Activated naive CD4-positive, alpha-beta T cell treated with anti-CD3 and anti-CD28 coated beads, Interleukin-2, amount 10 ng/mL, durations not matched to agents 7 days and 5 days (primary cell): ENCODE measurements around the gene NPY.

Source experiments
- CTCF ChIA-PET: fragments of 350-600 bp; sonication (Branson Sonifier 250); formaldehyde crosslinking; loops from one replicate; lab custom pipeline; 2021; ENCODE audit warnings: antibody characterized with exemption; lab: Charles Lee
- DNase-seq: peaks from one replicate; pipeline ENCODE4 v3.0.0-alpha.2; 2020
- H3K27ac Mint-ChIP-seq: one replicate; pipeline ENCODE4 v1.8.0; 2021; ENCODE audit warnings: mild to moderate bottlenecking, moderate library complexity, mixed read lengths
- H3K27me3 Mint-ChIP-seq: one replicate; pipeline ENCODE4 v1.8.0; 2021; ENCODE audit warnings: mild to moderate bottlenecking, mixed read lengths
- H3K36me3 Mint-ChIP-seq: one replicate; pipeline ENCODE4 v1.8.0; 2021; ENCODE audit warnings: mixed read lengths
- H3K4me1 Mint-ChIP-seq: one replicate; pipeline ENCODE4 v1.8.0; 2021; ENCODE audit warnings: mixed read lengths
- H3K4me3 Mint-ChIP-seq: one replicate; pipeline ENCODE4 v1.8.0; 2021; ENCODE audit warnings: mild to moderate bottlenecking, moderate library complexity, mixed read lengths
- H3K9me3 Mint-ChIP-seq: one replicate; pipeline ENCODE4 v1.8.0; 2021; ENCODE audit warnings: mixed read lengths

Gene NPY

DNA sequence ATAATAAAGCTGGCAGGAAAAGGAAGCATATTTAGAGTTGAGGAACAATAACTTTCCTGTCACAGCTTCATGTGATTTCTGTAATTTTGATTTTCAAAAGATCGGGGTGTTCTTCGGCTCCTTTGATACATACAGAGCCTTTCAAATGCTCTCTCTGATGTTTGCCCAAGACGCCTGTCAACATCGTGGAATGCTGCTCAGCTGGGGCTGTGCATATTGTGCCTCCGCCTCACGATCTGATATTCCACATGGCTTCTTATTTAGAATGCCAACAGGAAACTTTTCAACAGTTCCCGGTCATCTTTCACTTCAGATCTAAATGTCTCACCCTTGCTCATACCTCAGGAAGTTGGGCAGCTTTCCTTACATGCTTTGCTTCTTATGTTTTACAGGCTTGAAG, 7.3 kb downstream of the NPY start:
- peaks cover 6% of the 10 kb centered on the region for H3K4me1 Mint-ChIP-seq
- H3K27me3 Mint-ChIP-seq = peaks cover 21% of the 10 kb centered on the region
- no peak overlapping the region for H3K4me3 Mint-ChIP-seq
- no peak for DNase-seq
- H3K9me3 Mint-ChIP-seq = no peaks in the 10 kb centered on the region
- H3K36me3 Mint-ChIP-seq = no peaks in the 10 kb centered on the region
- no peak overlapping the region for H3K27ac Mint-ChIP-seq
- CTCF ChIA-PET = no interaction called here

DNA sequence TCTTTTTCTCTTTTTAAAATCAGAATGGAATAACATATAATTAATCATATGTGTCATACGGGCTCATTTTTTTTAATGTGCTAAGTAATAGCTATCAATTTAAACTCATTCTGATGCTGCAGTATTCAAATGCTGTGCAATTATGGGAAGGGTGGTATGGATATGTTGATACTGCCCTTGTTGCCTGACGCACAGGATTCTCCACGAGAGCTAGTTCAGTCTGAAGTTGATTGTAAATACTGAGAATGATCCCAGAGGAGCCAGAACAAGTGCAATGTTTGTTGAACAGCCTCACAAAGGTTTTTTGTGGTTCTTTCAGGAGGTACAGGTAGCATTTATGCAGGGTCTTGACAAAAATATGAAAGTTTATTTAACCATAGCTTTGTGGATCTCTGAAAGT, 13.4 kb downstream of the NPY start:
- Mint-ChIP-seq H3K27ac (no peak overlapping the region), H3K36me3 (no peaks in the 10 kb centered on the region), H3K4me3 (no peak overlapping the region), H3K4me1 (no peaks in the 10 kb centered on the region), H3K27me3 (peaks cover 8% of the 10 kb centered on the region), H3K9me3 (no peaks in the 10 kb centered on the region)
- CTCF ChIA-PET = interaction anchor here (0.6 kb wide), 1 partner anchor 118 kb away, joined by 3 read pairs; no protein-coding TSS in a partner anchor
- no peak for DNase-seq

DNA sequence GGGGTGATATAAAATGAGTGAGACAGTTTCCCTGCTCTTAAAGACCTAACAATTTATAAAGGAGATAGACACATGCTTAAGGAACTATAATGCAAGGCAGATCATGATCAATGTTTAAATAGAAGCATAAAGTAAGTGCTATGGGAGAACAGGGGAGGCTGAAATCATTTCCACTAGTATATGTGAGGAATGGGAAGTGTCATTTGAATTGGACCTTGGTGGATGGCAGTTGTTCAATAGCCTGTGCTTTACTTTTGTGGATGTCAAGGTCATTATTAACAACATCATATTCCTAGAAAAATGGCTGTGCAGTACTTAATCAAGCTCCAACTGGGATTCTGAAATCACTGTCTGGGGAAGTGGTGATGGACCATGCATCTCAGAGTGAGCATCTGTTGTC, 14.7 kb downstream of the NPY start:
- Mint-ChIP-seq H3K4me1 (no peaks in the 10 kb centered on the region), H3K27ac (no peak overlapping the region), H3K27me3 (peaks cover 8% of the 10 kb centered on the region), H3K4me3 (no peak overlapping the region), H3K9me3 (no peaks in the 10 kb centered on the region), H3K36me3 (no peaks in the 10 kb centered on the region)
- CTCF ChIA-PET = no interaction called here
- no peak for DNase-seq

DNA sequence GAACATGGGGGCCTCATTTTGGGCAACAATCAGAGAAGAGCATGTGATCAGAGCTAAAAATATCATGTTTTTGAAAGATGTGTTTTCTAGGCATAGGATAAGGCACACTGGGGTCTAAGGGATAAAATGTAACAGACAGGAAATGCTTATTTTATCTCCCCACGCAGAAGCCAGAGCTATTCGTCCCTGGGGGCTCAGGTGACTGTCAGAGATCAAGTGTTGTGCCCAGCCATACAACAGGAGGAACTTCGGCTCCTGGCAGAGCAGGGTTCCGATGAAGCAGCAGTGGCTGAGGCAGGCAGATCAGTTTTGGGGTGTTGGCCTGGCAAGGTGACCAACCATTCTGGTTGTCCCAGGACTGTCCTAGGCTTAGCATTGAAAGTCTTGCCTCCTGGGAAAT, 15.2 kb downstream of the NPY start:
- H3K36me3 Mint-ChIP-seq = no peaks in the 10 kb centered on the region
- H3K9me3 Mint-ChIP-seq = no peaks in the 10 kb centered on the region
- no peaks in the 10 kb centered on the region for H3K4me1 Mint-ChIP-seq
- CTCF ChIA-PET = no interaction called here
- no peak overlapping the region for H3K27ac Mint-ChIP-seq
- no peak for DNase-seq
- peaks cover 8% of the 10 kb centered on the region for H3K27me3 Mint-ChIP-seq
- no peak overlapping the region for H3K4me3 Mint-ChIP-seq

DNA sequence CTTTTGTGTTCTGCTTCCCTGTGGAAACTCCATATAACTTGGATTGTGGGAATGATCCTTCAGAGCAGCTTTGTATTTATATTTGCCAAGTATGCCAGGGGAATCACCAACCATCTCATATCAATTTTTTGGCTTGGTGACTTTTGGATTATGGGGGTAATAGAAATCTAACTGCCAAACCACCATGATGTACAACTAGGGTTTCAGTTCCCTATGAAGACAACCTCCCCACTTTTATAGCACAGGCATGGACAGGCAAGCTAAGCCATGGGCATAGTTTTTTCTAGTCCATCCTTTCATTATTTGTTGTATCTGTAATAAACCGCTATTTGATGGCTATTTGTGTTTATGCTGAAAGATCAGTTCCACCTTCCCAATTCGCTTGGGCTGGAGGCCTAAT, 17.7 kb downstream of the NPY start:
- H3K4me3 Mint-ChIP-seq = no peak overlapping the region
- H3K27me3 Mint-ChIP-seq = peaks cover 14% of the 10 kb centered on the region
- no peak for DNase-seq
- no peaks in the 10 kb centered on the region for H3K9me3 Mint-ChIP-seq
- no peaks in the 10 kb centered on the region for H3K36me3 Mint-ChIP-seq
- CTCF ChIA-PET = no interaction called here
- H3K27ac Mint-ChIP-seq = no peak overlapping the region
- no peaks in the 10 kb centered on the region for H3K4me1 Mint-ChIP-seq

DNA sequence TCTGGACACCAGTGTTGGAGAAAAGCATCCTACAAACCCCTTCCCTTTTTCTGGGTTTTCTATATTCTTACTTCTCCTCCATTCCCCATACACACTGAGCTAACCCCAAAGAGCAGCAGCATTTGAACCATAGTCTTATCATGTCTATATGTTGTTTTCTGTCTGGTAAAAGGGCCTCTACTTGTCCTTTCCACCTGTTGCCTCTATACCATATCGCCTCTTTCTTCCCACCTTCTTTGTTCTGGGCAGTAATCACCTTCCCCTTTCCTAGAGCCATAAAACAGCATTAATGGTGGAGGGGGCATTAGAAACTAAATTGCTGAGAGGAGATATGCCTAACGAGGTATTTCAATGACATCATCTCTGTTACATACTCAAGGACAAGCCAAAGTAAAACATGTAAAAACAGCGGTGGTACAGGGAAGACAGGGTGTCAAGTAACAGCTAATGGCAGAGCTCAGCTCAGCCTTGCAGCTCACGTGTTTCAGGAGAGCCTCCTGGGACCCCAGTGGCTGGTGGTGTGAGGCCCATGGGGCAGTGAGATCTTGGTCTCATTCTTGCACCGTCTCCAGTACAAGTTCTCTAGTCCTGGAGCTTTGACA, 20.6 kb downstream of the NPY start:
- H3K9me3 Mint-ChIP-seq = no peaks in the 10 kb centered on the region
- peaks cover 10% of the 10 kb centered on the region for H3K27me3 Mint-ChIP-seq
- no peaks in the 10 kb centered on the region for H3K4me1 Mint-ChIP-seq
- no peak for DNase-seq
- CTCF ChIA-PET = no interaction called here
- H3K27ac Mint-ChIP-seq = no peak overlapping the region
- H3K36me3 Mint-ChIP-seq = no peaks in the 10 kb centered on the region
- H3K4me3 Mint-ChIP-seq = no peak overlapping the region

DNA sequence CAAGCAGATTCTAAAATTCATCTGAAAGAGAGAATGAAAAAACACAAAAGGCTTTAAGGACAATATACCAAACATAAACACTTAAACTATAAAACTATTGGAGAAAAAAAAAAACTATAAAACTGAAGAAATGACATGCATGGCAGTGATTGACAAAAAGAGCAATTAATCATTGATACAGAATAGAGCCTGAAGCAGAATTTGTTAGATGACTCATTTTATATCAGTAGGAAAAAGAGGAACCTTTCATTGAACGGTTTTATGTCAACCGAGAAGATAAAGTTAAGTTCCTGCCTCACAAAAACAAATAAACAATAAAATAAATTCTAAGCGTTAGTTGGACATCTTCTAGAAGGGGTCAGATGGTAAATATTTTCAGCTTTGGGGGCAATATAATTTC, 23.3 kb downstream of the NPY start:
- Mint-ChIP-seq H3K36me3 (no peaks in the 10 kb centered on the region), H3K27me3 (peaks cover 6% of the 10 kb centered on the region), H3K4me3 (no peak overlapping the region), H3K9me3 (no peaks in the 10 kb centered on the region), H3K4me1 (no peaks in the 10 kb centered on the region), H3K27ac (no peak overlapping the region)
- CTCF ChIA-PET = no interaction called here
- no peak for DNase-seq

DNA sequence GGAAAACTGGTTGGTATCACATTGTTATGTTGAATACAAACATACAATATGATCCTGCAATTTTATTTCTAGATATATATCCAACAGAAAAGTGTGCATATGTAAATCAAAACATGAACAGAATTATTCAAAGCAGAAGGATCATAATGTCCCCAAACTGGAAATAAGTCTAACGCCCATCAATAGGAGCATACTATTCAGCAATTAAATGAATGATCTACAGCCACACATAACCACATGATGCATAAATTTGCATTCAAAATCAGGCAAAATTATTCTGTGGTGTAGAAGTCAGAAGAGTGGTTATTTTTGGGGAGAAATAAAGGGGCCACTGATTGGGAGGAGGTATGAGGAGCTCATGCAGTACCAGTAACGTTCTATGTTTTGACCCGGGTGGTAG, 28.6 kb downstream of the NPY start:
- no peak overlapping the region for H3K4me3 Mint-ChIP-seq
- no peaks in the 10 kb centered on the region for H3K4me1 Mint-ChIP-seq
- no peak for DNase-seq
- no peak overlapping the region for H3K27ac Mint-ChIP-seq
- no peaks in the 10 kb centered on the region for H3K9me3 Mint-ChIP-seq
- H3K36me3 Mint-ChIP-seq = no peaks in the 10 kb centered on the region
- H3K27me3 Mint-ChIP-seq = no peaks in the 10 kb centered on the region
- CTCF ChIA-PET = no interaction called here

DNA sequence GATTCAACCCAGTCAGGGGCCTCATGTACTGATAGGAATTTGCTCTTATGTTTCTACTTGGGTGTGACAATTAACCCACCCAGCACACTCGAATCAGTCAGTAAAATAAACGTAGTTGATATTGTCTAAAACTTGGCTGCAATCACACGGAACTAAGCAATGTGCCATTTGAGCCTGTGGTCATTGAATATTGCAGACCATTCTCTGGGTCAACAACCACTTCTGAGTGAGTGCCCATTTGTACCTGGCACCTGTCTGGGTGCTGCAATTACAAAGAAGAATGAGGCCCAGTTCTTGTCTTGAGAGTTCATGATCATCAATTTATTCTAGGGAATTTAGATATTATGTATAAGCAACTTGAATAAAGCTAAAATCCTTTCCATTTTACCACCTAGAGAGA, 29.8 kb downstream of the NPY start:
- H3K36me3 Mint-ChIP-seq = no peaks in the 10 kb centered on the region
- H3K4me3 Mint-ChIP-seq = no peak overlapping the region
- CTCF ChIA-PET = no interaction called here
- no peaks in the 10 kb centered on the region for H3K9me3 Mint-ChIP-seq
- DNase-seq = no peak
- H3K27ac Mint-ChIP-seq = no peak overlapping the region
- no peaks in the 10 kb centered on the region for H3K4me1 Mint-ChIP-seq
- H3K27me3 Mint-ChIP-seq = peaks cover under 1% of the 10 kb centered on the region

DNA sequence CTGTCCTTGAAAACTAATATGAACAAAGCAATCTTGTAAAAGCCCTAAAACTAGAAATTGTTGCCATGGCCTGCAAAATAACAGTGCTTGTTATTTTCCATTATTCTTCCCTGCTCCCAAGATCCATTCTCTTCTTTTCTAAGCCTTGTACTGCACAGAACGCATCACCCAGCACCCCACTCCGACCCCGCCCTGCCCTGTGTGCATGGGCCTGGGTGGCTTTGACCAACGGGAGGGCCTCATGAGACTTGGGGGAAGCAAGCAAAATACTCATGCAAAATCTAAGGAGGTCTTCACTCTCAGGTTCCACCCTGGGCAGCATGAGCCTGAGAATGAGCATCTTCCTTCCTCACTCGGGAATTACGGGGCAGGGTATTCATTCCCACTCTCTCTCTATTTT, 32.4 kb downstream of the NPY start:
- CTCF ChIA-PET = no interaction called here
- H3K36me3 Mint-ChIP-seq = no peaks in the 10 kb centered on the region
- no peak for DNase-seq
- no peaks in the 10 kb centered on the region for H3K4me1 Mint-ChIP-seq
- H3K4me3 Mint-ChIP-seq = no peak overlapping the region
- no peaks in the 10 kb centered on the region for H3K9me3 Mint-ChIP-seq
- H3K27ac Mint-ChIP-seq = no peak overlapping the region
- peaks cover 7% of the 10 kb centered on the region for H3K27me3 Mint-ChIP-seq

DNA sequence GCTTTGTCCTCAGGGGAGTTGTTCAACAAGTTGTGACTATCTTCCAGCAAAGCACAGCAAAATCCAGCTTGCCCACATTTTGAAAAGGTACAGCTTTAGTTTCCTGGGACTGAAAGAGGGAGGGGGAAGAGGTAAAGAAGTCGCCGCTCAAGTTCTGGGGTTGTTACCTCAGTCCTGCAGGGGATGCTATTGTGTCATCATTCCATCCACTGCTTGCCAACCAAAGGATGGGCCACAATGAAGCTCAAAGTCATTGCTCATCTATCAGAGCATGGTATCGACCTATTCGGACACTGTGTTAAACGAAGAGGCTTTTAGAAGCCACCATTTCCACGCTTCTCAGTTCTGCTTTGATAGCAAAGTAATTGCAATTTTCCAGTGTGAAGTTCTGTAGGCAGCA, 34.3 kb downstream of the NPY start:
- H3K4me3 Mint-ChIP-seq = no peak overlapping the region
- H3K4me1 Mint-ChIP-seq = no peaks in the 10 kb centered on the region
- DNase-seq = no peak
- no peak overlapping the region for H3K27ac Mint-ChIP-seq
- no peaks in the 10 kb centered on the region for H3K9me3 Mint-ChIP-seq
- CTCF ChIA-PET = interaction anchor here (0.7 to 0.9 kb wide), 2 partner anchors 63 to 397 kb away, joined by 3 read pairs; no protein-coding TSS in a partner anchor
- H3K27me3 Mint-ChIP-seq = peaks cover 7% of the 10 kb centered on the region
- no peaks in the 10 kb centered on the region for H3K36me3 Mint-ChIP-seq

DNA sequence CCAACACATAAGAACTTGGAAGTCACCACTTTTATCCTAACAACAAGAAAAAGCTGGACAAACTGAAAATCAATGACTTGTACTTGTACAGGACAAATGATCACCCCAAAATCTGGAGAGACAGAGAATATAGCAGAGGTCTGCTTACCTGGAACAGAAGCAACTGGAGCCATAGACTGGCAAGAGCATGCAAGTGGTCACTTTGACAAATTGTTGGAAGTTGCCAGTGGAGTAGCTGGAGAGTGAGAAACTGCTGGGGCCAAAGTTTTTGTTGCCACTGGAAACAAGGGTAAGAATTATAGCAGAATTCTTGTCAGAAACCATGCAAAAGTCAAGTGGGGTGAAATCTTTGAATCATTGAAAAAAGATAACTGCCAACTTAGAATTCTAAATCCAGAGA, 35.2 kb downstream of the NPY start:
- CTCF ChIA-PET = interaction anchor here (0.9 kb wide), 1 partner anchor 62 kb away, joined by 3 read pairs; no protein-coding TSS in a partner anchor
- DNase-seq = no peak
- no peaks in the 10 kb centered on the region for H3K36me3 Mint-ChIP-seq
- H3K27ac Mint-ChIP-seq = no peak overlapping the region
- no peak overlapping the region for H3K4me3 Mint-ChIP-seq
- H3K4me1 Mint-ChIP-seq = no peaks in the 10 kb centered on the region
- no peaks in the 10 kb centered on the region for H3K9me3 Mint-ChIP-seq
- H3K27me3 Mint-ChIP-seq = peaks cover 7% of the 10 kb centered on the region

DNA sequence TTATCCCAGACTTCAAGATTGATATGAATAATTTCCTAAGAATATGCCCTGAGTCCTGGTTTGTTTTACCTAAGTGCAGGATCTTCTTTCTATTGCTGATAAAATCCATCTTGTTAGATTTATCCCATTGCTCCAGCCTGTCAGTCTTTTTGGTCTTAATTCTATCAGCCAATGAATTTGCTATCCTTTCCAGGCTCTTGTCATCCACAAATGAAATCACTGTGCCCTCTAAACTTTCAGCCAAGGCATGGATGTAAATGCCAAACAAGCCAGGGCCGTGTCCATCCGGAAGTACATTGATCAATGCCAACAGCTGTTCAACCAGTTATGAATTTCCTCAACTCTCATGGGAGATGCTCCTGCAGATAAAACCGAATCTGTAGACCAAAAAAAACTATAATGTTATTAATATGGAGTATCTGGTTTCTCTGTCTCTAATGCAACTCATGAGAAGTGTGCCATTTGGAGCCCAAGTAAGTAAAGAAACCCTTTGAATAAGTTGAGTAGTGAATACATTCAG, 40.0 kb downstream of the NPY start:
- Mint-ChIP-seq H3K4me1 (no peaks in the 10 kb centered on the region), H3K27ac (no peak overlapping the region), H3K4me3 (no peak overlapping the region), H3K27me3 (peaks cover 4% of the 10 kb centered on the region), H3K9me3 (no peaks in the 10 kb centered on the region), H3K36me3 (no peaks in the 10 kb centered on the region)
- DNase-seq = no peak
- CTCF ChIA-PET = no interaction called here

DNA sequence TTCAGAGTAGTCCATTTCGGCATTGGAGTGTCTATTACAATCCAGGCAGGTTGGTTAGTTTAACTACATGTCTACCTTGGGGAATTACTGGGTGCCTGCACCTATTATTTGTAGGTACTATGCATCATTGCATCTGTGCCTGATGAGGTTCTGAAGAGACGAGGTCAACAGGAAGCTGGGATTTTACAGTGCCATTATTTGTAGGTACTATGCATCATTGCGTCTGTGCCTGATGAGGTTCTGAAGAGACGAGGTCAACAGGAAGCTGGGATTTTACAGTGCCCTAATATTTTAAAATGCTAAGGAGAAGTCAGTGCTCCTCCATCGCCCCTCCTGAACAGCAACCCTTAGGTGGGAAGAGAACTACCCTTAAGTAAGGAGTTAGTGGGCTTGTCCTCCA, 41.7 kb downstream of the NPY start:
- no peak for DNase-seq
- no peaks in the 10 kb centered on the region for H3K9me3 Mint-ChIP-seq
- H3K27ac Mint-ChIP-seq = no peak overlapping the region
- no peaks in the 10 kb centered on the region for H3K36me3 Mint-ChIP-seq
- CTCF ChIA-PET = no interaction called here
- no peak overlapping the region for H3K4me3 Mint-ChIP-seq
- H3K27me3 Mint-ChIP-seq = no peaks in the 10 kb centered on the region
- H3K4me1 Mint-ChIP-seq = no peaks in the 10 kb centered on the region

DNA sequence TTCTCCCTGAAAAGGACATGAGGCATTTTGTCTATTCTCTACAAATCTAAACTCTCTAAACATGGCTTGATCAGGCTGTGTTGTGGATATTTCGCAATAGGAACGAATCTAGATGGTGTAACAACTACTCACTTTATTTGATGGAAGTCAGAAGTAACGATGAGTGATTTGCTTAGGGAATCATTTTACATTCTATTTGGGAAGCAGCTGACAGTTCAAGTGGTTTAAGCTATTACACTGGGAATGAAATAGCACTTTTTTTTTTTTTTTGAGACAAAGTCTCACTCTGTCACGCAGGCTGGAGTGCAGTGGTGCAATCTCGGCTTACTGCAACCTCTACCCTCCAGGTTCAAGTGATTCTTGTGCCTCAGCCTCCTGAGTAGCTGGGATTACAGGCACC, 44.1 kb downstream of the NPY start:
- CTCF ChIA-PET = no interaction called here
- Mint-ChIP-seq H3K27ac (no peak overlapping the region), H3K9me3 (no peaks in the 10 kb centered on the region), H3K36me3 (no peaks in the 10 kb centered on the region), H3K4me3 (no peak overlapping the region), H3K27me3 (no peaks in the 10 kb centered on the region), H3K4me1 (no peaks in the 10 kb centered on the region)
- no peak for DNase-seq
